Measurements from ENCODE around the gene ADD2.

The ADD2 gene

GRCh38 chr2:70692256-70692655, 75.7 kb downstream of the ADD2 start:
- H3K4me3 ChIP-seq (ENCODE audit: control insufficient read depth, low read depth, low read length) = no peak overlapping the region
- DNase-seq (ENCODE audit: low read depth) = no peak
- TF ChIP-seq CTCF (IDR thresholded peaks at IDR 0.05; ENCODE audit: control insufficient read depth, insufficient read depth, low read depth, low read length, missing control alignments) = no peak

GRCh38 chr2:70691497-70692140, 76.4 kb downstream of the ADD2 start:
- no peak overlapping the region for H3K4me3 ChIP-seq (ENCODE audit: control insufficient read depth, low read depth, low read length)
- no peak for DNase-seq (ENCODE audit: low read depth)
- TF ChIP-seq CTCF (IDR thresholded peaks at IDR 0.05; ENCODE audit: control insufficient read depth, insufficient read depth, low read depth, low read length, missing control alignments) = no peak

GRCh38 chr2:70690846-70691245, 77.2 kb downstream of the ADD2 start:
- H3K4me3 ChIP-seq (ENCODE audit: control insufficient read depth, low read depth, low read length) = no peak overlapping the region
- DNase-seq (ENCODE audit: low read depth) = no peak
- no peak for TF ChIP-seq CTCF (IDR thresholded peaks at IDR 0.05; ENCODE audit: control insufficient read depth, insufficient read depth, low read depth, low read length, missing control alignments)

- DNase-seq (ENCODE audit: low read depth) = no peak
- TF ChIP-seq CTCF (IDR thresholded peaks at IDR 0.05; ENCODE audit: control insufficient read depth, insufficient read depth, low read depth, low read length, missing control alignments) = no peak
- no peak overlapping the region for H3K4me3 ChIP-seq (ENCODE audit: control insufficient read depth, low read depth, low read length)
These were observed 79.6 kb downstream of the ADD2 start for GRCh38 chr2:70688427-70688826.

GRCh38 chr2:70687461-70687795, 80.6 kb downstream of the ADD2 start:
- DNase-seq (ENCODE audit: low read depth) = no peak
- H3K4me3 ChIP-seq (ENCODE audit: control insufficient read depth, low read depth, low read length) = no peak overlapping the region
- TF ChIP-seq CTCF (IDR thresholded peaks at IDR 0.05; ENCODE audit: control insufficient read depth, insufficient read depth, low read depth, low read length, missing control alignments) = no peak

GRCh38 chr2:70686577-70687460, 81.2 kb downstream of the ADD2 start:
- no peak overlapping the region for H3K4me3 ChIP-seq (ENCODE audit: control insufficient read depth, low read depth, low read length)
- DNase-seq (ENCODE audit: low read depth) = peak; percentile 31
- peak; percentile 61 for TF ChIP-seq CTCF (IDR thresholded peaks at IDR 0.05; ENCODE audit: control insufficient read depth, insufficient read depth, low read depth, low read length, missing control alignments)
